Right lobe of liver (tissue), 6 donors: ENCODE results near the gene P2RY8. TPM values are rescaled to one million over a fixed set of nuclear protein-coding genes. Genes with fewer than 3 reads are reported as not detected.
A peak's percentile ranks its signal among the peaks of the same experiment; 100 is the strongest.

Experiments used
- ATAC-seq, 4 donors: fragments of 200-7000 bp; cut with Tn5 transposase; one replicate each; pipeline ENCODE4 v1.9.1; 2020; ENCODE audit warnings: mild to moderate bottlenecking in 4 of 4, moderate library complexity in 4 of 4
- DNase-seq, 3 donors: peaks; one replicate each; pipeline ENCODE4 v3.0.0-alpha.2; 2020
- H3K27ac ChIP-seq, 3 donors: fragments of 200-600 bp; one replicate each; pipeline ENCODE4 v1.8.0; 2022
- H3K27me3 ChIP-seq, 2 donors: fragments of 200-600 bp; one replicate each; pipeline ENCODE4 v1.8.0; 2022
- H3K36me3 ChIP-seq, 4 donors: fragments of 200-600 bp; sonication (generic) in 1 of 4; one replicate each; pipeline versions ENCODE4 v1.5.1 to v1.8.0; 2017 to 2022; ENCODE audit warnings: control low read depth in 1 of 4
- H3K4me1 ChIP-seq, 4 donors: fragments of 200-600 bp; sonication (generic) in 1 of 4; one replicate each; pipeline versions ENCODE4 v1.5.1 to v1.8.0; 2017 to 2022; ENCODE audit warnings: control low read depth in 1 of 4
- H3K4me3 ChIP-seq, 3 donors: fragments of 200-600 bp; one replicate each; pipeline ENCODE4 v1.8.0; 2022
- H3K9me3 ChIP-seq, 4 donors: fragments of 200-600 bp; sonication (generic) in 1 of 4; one replicate each; pipeline versions ENCODE4 v1.5.1 to v1.8.0; 2017 to 2022; ENCODE audit warnings: control low read depth in 1 of 4
- CTCF ChIP-seq, 4 donors: fragments of 200-600 bp in 3 of 4; fragments of 450-650 bp in 1 of 4; IDR thresholded peaks; one replicate each; pipeline versions ENCODE4 v1.5.1 to v1.8.0; 2016 to 2022; ENCODE audit warnings: antibody characterized with exemption in 4 of 4, mild to moderate bottlenecking in 2 of 4
- POLR2A ChIP-seq: fragments of 450-650 bp; IDR thresholded peaks from one replicate; pipeline ENCODE4 v1.6.1; 2017; ENCODE audit warnings: antibody characterized with exemption, mild to moderate bottlenecking
- WGBS: methylation state at CpG from one replicate; pipeline ENCODE4 v1.1.6; 2018; ENCODE audit warnings: low coverage, low lambda C conversion rate; ENCODE audit not compliant: insufficient coverage; ENCODE audit errors: missing lambda C conversion rate; 5-methylcytosine and 5-hydroxymethylcytosine counted together
- intact Hi-C, 2 donors: fragments of 100-400 bp; cut with DNase I; formaldehyde crosslinking; loops; one replicate each; pipeline versions ENCODE4 v1.11.2 to v1.14.1; 2022
- total RNA-seq, 6 experiments: library from RNA; depleted of rRNA in 2 of 6; stranded (reverse); fragments of >200 nt in 2 of 6; fragmentation: NEBNext Ultra II Directional in 3 of 6; extraction: Animal tissue kit (Norgen Biotek cat#: 25700) in 3 of 6; gene quantifications; one replicate each; pipeline versions ENCODE4 v1.1.0 to v1.2.4, GENCODE V29; 2016 to 2023
- donor health status: DM: no; HTN: yes; CAD: no.
- donor health status: DM: no; HTN: no; CAD: no.
- donor health status: DM: no; HTN: no; CAD: no.
- donor health status: DM: no; HTN: yes; CAD: no.
- donor health status: DM: no; HTN: yes; CAD: no.

P2RY8 gene
- total RNA-seq, 6 experiments from 2014 or later = 0.37 to 0.87 (median 0.73) TPM

- H3K36me3 ChIP-seq = no peaks in the 10 kb centered on the region
- WGBS = 60% methylated on average over 24 of the region's 33 CpGs
- no peaks in the 10 kb centered on the region for H3K27me3 ChIP-seq
- H3K4me3 ChIP-seq = peak overlapping the region in 1 of 3 donors; percentile 40
- intact Hi-C loops = no loop called here
- peaks cover 0 to 6% (median 0%) of the 10 kb centered on the region in 4 donors for H3K4me1 ChIP-seq
- H3K27ac ChIP-seq = peak overlapping the region in 2 of 3 donors; percentile 50 to 65
- ATAC-seq = peak; percentile 30 to 49 (median 34)
- no peaks in the 10 kb centered on the region for H3K9me3 ChIP-seq
- TF ChIP-seq POLR2A (no peak), CTCF (IDR thresholded peaks at IDR 0.05) (no peak)
- peak in 1 of 3 donors; percentile 49 for DNase-seq
These were observed 1.5 kb downstream of the P2RY8 start for GRCh38 chrX:1535241-1536041.

- Histone ChIP-seq H3K4me1 (peaks cover 0 to 6% (median 0%) of the 10 kb centered on the region in 4 donors), H3K9me3 (no peaks in the 10 kb centered on the region), H3K4me3 (no peak overlapping the region), H3K36me3 (no peaks in the 10 kb centered on the region), H3K27ac (no peak overlapping the region), H3K27me3 (no peaks in the 10 kb centered on the region)
- TF ChIP-seq POLR2A (no peak), CTCF (IDR thresholded peaks at IDR 0.05) (no peak)
- WGBS = 43% methylated on average over 21 of the region's 22 CpGs
- DNase-seq (peak in 1 of 3 donors; percentile 44), ATAC-seq (peak in 2 of 4 donors; percentile 3 to 23)
- intact Hi-C loops = no loop called here
These were observed 2.5 kb downstream of the P2RY8 start for GRCh38 chrX:1534301-1535168.

- H3K4me3 ChIP-seq = no peak overlapping the region
- no peaks in the 10 kb centered on the region for H3K9me3 ChIP-seq
- H3K4me1 ChIP-seq = peaks cover 0 to 6% (median 0%) of the 10 kb centered on the region in 4 donors
- H3K27me3 ChIP-seq = no peaks in the 10 kb centered on the region
- ATAC-seq = no peak
- DNase-seq = no peak
- no peak overlapping the region for H3K27ac ChIP-seq
- intact Hi-C loops = no loop called here
- TF ChIP-seq POLR2A (no peak), CTCF (IDR thresholded peaks at IDR 0.05) (no peak)
- 37% methylated on average over 4 of the region's 4 CpGs for WGBS
- H3K36me3 ChIP-seq = no peaks in the 10 kb centered on the region
These were observed 3.9 kb downstream of the P2RY8 start for GRCh38 chrX:1533058-1533457.

GRCh38 chrX:1531096-1531890, 5.7 kb downstream of the P2RY8 start:
- Histone ChIP-seq H3K27ac (no peak overlapping the region), H3K27me3 (no peaks in the 10 kb centered on the region), H3K9me3 (no peaks in the 10 kb centered on the region), H3K4me1 (no peaks in the 10 kb centered on the region), H3K36me3 (no peaks in the 10 kb centered on the region), H3K4me3 (no peak overlapping the region)
- intact Hi-C loops = no loop called here
- DNase-seq (peak in 1 of 3 donors; percentile 31), ATAC-seq (no peak)
- TF ChIP-seq POLR2A (no peak), CTCF (IDR thresholded peaks at IDR 0.05) (no peak)
- 65% methylated on average over 7 of the region's 10 CpGs for WGBS
